WTC11 (cell line): ENCODE measurements around the gene ACTN1.

Experiments used
- ATF6 ChIP-seq: sonication (generic); formaldehyde crosslinking; IDR thresholded peaks from 2 replicates; pipeline ENCODE4 v1.8.1; 2023; ENCODE audit warnings: mild to moderate bottlenecking, missing genetic modification reagents
- CTCF ChIP-seq: fragments of 200-600 bp; IDR thresholded peaks from 2 replicates; pipeline ENCODE4 v1.8.0; 2022; ENCODE audit warnings: antibody characterized with exemption
- FOXK1 ChIP-seq: sonication (generic); formaldehyde crosslinking; IDR thresholded peaks from 2 replicates; pipeline ENCODE4 v1.8.0; 2022; ENCODE audit warnings: mild to moderate bottlenecking, moderate library complexity, missing genetic modification reagents
- KAT7 ChIP-seq: sonication (generic); formaldehyde crosslinking; IDR thresholded peaks from 2 replicates; pipeline ENCODE4 v1.8.1; 2023; ENCODE audit warnings: missing genetic modification reagents, mild to moderate bottlenecking, borderline replicate concordance
- PRRX2 ChIP-seq: fragments of 250-450 bp; sonication (Bioruptor Pico); IDR thresholded peaks from 2 replicates; pipeline ENCODE4 v1.8.0; 2021; ENCODE audit warnings: mild to moderate bottlenecking
- TCF7 ChIP-seq: sonication (generic); formaldehyde crosslinking; IDR thresholded peaks from 2 replicates; pipeline ENCODE4 v1.8.0; 2022; ENCODE audit warnings: mild to moderate bottlenecking, low read depth, missing genetic modification reagents, moderate library complexity
- TP53 ChIP-seq: sonication (generic); formaldehyde crosslinking; IDR thresholded peaks from 2 replicates; pipeline ENCODE4 v1.8.1; 2023; ENCODE audit warnings: mild to moderate bottlenecking, missing genetic modification reagents
- ZNF121 ChIP-seq: sonication (generic); formaldehyde crosslinking; IDR thresholded peaks from 2 replicates; pipeline ENCODE4 v1.8.0; 2023; ENCODE audit warnings: missing genetic modification reagents
- ZNF281 ChIP-seq: sonication (generic); formaldehyde crosslinking; IDR thresholded peaks from 2 replicates; pipeline ENCODE4 v1.8.0; 2023; ENCODE audit warnings: mild to moderate bottlenecking, missing genetic modification reagents

- no peak for TF ChIP-seq CTCF
- no peak for TF ChIP-seq FOXK1 (CRISPR knock-in tag)
- TF ChIP-seq PRRX2 (CRISPR knock-in tag), result no peak
- TF ChIP-seq KAT7 (CRISPR knock-in tag), result no peak
- TF ChIP-seq ZNF281 (CRISPR knock-in tag), result no peak
- TF ChIP-seq TP53 (CRISPR knock-in tag), result no peak
- no peak for TF ChIP-seq ATF6 (CRISPR knock-in tag)
- TF ChIP-seq TCF7 (CRISPR knock-in tag), result no peak
- TF ChIP-seq ZNF121, result no peak
These were observed 11.1 kb downstream of the ACTN1 start for GRCh38 chr14:68968051-68968450.
